Inferior parietal cortex (tissue), 1 donor: Measurements from ENCODE around the gene SEC16B.
"Not testable (repeated sequence)": the region's sequence is repeated elsewhere in the genome, so short reads cannot be mapped to it uniquely, and the experiment has no call there.

Experiments used
- DNase-seq: peaks from one replicate; pipeline ENCODE4 v3.0.0-alpha.2; 2016; ENCODE audit errors: extremely low spot score

Gene SEC16B, protein sequence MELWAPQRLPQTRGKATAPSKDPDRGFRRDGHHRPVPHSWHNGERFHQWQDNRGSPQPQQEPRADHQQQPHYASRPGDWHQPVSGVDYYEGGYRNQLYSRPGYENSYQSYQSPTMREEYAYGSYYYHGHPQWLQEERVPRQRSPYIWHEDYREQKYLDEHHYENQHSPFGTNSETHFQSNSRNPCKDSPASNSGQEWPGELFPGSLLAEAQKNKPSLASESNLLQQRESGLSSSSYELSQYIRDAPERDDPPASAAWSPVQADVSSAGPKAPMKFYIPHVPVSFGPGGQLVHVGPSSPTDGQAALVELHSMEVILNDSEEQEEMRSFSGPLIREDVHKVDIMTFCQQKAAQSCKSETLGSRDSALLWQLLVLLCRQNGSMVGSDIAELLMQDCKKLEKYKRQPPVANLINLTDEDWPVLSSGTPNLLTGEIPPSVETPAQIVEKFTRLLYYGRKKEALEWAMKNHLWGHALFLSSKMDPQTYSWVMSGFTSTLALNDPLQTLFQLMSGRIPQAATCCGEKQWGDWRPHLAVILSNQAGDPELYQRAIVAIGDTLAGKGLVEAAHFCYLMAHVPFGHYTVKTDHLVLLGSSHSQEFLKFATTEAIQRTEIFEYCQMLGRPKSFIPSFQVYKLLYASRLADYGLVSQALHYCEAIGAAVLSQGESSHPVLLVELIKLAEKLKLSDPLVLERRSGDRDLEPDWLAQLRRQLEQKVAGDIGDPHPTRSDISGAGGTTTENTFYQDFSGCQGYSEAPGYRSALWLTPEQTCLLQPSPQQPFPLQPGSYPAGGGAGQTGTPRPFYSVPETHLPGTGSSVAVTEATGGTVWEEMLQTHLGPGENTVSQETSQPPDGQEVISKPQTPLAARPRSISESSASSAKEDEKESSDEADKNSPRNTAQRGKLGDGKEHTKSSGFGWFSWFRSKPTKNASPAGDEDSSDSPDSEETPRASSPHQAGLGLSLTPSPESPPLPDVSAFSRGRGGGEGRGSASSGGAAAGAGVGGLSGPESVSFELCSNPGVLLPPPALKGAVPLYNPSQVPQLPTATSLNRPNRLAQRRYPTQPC

DNA sequence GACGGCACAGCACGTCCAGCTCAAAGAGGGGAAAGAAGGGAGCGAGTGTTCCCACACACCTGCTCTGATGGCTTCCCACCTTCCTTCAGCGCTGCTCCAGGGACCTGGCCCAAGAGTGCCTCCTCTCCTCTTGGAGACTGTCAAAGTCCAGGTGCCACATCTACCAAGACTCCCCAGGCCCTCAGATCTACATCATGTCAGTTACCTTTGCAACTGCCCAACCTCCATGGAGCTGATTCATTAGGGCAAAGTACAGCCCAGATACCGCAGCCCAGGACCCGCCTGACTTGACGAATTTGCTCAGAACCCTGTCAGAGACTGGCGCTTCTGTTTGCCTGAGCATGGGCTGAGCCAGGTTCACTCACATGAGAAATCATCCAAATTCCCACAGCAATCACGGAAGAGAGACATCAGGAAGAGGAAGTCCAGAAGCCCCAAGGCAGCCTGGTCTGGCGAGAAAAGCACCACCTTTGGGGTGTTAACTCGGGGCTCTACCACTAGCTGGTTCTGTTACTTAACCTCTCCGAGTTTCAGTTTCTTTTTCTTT, at the start of gene SEC16B:
Gene SEC16B, minus strand, starts transcription at position 234 of the 547 bp plus-strand sequence. CDS start 2,077 bp downstream, outside the sequence.
- DNase-seq, result no peak

DNA sequence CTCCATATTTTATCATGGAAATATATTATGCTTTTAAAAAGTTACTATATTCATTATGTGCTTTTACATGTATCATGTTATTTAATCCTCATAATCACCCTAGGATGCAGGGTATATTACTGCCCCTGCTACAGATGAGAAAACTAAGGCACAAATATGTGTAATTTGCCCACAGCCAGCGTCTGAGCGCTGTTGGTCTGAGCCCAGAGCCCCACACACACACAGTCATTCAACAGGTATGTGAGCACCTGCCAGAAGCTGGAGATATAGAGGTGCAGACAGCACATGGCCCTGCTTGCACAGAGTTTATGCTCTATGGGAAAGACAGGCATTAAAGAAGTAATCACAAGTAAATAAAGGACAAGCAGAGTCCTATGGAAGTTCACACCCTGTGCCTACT, 49.8 kb upstream of the SEC16B start:
- DNase-seq, result no peak

DNA sequence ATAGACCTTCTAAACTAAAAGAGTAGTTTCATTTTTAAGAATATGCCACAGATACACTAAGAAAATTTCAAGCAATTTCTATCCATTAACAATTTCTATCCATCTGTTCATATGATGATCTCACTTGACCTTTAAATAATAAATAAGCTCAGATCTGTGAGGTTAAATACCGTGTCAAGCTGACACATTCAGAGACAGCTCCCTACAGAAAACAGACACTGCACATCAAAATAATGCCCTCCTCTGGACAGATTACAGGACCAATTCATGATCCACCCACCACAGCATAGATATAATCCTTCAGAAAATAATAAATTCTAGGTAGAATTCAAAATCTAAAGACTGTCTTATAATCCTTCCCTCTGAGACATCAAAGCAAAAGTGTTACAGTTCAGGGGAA, 49.4 kb upstream of the SEC16B start:
- no peak for DNase-seq

DNA sequence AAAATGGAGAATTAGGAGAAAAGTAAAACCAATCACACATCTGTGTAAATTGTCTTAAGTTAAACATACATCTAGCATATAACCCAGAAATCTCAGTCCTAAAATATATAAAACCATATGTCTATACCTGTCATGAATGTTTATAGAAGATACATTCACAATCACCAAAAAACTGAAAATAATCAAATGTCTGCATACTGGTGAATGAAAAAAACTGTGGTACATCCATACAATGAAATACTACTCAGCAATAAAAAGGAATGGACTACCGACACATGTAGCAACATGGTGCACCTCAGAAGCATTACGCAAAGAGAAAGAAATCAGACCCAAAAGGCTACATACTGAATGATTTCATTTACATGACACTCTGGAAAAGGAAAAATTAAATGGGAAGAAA, 47.7 kb upstream of the SEC16B start:
- DNase-seq, result no peak

DNA sequence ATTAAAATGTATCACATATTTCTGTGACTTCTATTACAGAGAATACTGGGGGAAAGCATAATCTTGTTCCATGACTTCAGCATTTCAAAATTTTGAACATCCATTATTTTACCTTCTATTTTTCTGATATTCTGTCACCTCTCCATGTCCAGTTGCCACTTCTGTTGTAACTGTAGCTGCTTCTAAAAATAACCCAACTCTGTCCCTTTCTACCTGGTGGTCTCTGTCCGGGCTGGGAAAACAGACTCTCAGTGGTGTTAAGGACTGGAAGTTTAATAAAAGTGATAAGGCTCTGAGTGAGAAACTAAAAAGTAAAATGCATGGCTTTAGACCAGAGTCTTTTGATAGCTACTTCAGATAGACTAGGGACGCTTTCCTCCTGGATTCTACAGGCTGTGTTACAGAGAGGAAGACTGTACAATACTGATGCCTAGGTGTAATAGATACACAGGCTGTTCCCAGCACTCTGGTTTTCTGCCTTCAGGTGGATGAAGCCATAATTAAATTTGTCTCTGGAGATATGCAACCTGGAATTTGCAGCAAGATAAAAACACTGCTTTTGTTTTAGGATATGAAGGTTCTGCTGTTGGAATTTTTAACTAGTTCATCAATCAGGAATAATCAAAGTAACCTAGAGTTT, 42.1 kb upstream of the SEC16B start:
- no peak for DNase-seq

DNA sequence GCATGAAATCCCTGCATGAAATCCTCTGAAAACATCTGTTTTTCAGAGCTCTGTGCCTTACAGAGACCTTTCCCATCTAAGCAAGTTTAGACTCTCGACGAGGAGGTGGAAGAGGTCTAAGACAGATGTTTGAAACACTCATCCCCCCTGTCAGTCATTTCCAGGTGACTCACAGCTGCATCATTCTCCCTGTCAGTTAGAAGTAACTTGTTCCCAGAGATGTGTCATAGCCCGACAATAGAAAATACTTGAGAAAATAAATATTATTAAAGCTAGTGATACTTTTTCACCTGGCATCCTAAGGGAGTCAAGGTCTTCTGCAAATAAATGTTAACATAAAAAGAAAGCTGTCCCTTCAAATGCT, 41.6 kb upstream of the SEC16B start:
- DNase-seq, result no peak

DNA sequence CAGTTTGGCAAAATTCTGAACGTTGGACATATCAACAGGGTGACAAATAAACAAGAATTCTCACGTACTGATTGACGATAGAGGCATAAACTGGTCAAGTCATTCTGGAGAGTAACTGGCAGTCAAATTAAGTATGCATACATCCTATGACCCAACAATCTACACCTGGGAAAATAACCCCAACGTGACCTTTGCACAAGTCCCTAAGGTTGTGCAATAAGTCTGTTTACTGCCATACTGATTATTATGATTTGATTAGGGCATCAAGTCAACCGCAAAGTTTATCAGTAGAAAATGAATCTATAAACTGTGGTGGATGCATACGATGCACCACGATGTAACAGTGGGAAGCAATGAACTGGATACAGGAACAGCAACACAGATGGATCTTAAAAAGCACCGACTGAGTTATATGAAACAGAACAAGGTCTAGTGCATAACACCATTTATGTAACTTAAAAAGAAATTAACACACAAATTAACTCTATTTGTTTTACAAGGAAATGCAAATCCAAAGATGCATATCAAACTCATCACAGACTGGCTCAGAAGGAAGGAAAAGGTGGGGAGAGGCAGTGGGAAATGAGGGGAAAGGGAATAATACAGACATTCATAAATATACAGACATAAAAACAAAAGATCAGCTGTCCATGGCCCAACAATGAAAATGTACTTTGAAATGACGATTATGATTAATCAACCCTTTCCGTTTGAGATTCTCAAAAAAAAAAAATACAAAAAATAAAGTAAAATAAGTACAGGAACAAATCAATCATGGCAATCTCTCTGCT, 41.0 kb upstream of the SEC16B start:
- no peak for DNase-seq

DNA sequence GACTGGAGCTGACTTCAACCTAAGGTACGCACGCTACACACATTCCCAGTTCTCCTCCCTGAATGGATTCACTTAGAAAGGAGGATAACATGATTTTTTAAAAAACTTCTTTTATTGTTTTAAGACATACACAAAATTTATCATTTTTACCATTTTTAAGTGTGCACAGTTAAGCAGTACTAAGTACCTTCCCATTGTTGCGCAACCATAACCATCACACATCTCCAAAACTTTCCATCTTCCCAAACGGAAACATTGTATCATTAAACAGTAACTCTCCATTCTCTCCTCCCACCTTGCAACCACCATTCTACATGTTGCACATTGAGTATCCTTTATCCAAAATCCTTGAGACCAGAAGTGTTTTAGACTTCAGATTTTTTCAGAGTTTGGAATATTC, 36.2 kb upstream of the SEC16B start:
- no peak for DNase-seq

DNA sequence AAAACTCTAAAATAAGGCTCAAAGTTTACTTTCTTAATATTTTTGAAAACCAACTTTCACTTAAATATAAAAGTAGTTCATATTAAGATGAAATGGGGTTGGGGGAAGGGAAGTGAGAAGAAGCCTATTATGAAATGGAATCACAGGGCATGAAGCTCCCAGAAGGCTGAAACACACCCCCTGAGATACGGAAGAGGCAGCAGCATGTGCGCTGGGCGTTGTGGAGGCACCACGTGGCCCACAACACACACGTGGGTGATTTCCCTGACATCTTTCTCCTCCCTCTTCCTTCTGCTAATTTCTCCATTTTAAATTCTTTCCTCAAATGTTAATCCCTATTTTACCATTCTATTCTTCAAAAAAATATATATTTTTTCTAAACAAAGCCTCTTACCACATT, 35.6 kb upstream of the SEC16B start:
- no peak for DNase-seq

DNA sequence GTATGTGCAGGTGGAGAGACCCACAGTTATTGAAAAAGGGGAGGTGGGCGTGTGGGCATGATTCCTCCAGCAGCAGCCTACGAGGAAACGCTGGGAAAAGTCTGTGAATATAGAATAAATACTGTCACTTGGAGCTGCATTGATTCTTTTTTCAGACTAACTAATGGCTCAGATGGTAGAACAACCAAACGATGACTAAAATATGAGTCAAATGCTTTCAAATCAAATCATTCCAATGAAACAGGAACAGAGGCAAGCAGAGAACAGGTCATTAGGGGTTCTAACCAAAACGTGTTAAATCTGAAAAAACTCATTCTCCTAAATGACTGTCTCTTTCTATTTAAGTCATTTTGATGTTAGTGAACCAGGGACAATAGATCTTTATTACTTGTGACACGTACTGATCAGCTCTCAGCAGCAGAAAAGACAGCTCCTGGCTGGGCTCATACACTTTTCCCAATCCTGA, 35.1 kb upstream of the SEC16B start:
- DNase-seq, result no peak

DNA sequence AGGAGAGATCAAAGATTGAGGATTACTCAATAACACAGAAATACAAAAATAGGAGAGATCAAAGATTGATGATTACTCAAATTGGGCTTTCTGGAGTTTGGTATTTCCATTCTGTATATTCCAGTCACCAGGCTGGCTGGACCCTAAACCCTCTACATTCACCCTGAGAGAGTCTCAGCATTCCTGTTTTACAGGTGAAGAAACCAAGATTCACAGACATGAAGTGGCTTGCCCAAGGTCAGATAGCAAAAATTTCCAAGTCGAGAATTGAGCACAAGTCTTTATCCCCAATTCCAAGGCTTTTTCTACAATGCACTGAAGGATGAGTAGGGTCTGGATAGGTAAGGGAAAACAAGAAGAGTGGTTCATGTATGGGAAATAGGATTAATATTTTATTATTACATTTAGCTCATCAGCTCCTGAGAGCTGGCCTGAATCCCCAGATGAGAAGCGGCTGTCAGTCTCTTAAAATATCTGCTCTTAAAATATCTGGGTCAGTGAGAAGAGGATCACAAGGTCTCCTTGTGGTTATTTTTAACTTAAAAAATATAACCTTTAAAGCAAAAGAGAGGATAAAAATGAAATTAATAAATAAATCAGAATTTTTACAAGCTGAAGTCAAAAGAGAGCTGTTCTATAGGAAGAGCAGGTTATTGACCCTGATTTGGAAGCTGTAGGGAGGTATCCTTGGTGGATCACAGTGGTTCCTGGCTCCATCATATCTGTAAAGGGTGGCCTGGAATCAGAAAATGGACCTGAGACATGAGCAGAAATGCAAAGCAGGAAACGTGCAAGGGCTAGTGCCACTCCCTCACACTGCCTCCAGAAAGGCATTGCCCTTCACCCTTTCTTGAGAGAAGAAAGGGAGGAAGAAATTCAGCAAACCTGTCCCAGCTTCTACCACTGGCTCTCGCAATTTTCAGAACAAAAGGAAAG, 29.1 kb upstream of the SEC16B start:
- DNase-seq, result no peak

DNA sequence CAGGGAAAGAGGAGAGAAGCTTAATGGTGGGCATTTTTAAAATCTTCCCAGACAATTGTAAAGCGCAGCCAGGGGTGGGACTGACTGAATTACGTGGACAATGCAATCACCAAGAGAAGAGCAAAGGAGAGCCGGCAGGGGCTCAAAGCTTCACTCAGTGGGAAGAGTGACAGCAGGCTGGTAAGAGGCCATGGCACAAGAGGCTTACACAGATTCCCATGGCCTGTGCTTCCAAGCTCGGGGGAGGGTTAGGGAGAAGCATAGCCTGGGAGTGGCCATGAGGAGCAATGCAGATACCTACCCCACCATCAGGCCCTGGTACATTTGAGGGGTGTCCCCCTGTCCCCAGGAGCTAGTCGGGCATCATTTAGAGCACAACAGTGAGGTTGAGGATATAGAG, 27.1 kb upstream of the SEC16B start:
- DNase-seq, result no peak

DNA sequence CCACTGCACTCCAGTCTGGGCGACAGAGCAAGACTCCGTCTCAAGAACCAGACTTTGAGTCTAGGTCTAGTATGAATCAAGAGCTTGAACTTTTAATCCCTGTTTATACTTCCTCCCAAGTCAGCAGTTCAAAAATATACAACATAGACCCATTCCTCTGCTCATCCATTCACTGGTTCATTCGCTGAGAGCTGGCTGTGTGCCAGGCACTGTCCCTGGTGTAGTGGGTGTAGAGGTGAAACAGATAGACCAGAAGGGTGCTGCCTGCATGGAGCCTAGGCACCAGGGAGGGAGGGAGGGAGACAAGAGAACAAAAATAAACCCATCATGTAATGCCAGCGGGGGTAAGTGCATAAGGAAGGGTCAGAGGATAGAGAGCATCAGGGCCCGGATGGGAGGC, 25.5 kb upstream of the SEC16B start:
- DNase-seq, result no peak

DNA sequence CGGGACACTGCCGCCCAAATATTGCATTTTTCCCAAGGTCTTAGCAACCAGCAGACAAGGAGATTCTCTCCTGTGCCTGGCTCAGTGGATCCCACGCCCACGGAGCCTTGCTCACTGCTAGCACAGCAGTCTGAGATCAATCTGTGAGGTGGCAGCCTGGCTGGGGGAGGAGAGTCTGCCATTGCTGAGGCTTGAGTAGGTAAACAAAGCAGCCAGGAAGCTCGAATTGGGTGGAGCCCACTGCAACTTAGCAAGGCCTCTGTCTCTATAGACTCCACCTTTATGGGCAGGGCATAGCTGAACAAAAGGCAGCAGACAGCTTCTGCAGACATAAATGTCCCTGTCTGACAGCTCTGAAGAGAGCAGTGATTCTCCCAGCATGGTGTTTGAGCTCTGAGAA, 16.4 kb upstream of the SEC16B start:
- DNase-seq, result not testable (repeated sequence)

DNA sequence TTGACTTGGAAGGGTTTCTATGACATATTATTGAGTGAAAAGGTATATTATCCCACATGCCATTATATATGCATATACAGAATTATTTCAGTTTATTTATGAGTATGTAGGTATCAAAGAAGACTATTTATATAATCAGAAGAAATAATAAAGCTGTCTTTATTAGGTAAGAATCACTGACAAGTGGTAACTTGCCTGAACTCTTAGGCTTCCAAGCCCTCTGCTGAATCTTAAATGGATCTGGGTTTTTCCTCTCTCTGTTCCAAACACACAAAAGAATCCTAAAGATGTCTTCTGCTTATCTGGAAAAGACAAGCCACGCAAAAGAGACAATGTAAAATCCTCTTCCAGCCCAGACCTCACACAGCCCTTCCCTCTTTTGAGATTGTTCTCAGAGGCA, 14.9 kb upstream of the SEC16B start:
- DNase-seq, result no peak

DNA sequence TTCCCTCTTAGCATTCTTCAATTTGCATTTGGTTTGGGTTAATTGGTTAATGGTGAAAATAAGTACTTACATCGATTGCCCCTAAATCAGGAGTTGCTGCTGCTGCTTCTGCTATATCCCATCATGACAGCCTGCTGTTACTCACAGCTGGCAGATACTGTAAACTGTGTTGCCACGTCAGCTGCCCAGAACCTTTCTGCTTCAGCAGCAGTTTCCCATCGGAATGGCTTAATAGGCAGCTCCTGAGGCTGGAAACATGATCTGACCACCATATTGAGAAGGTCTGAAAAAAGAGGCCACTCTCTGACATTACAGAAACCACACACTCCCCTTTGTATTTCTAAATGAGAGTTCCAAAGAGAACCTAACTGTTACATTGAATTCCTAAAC, 14.3 kb upstream of the SEC16B start:
- DNase-seq, result peak; percentile 74

DNA sequence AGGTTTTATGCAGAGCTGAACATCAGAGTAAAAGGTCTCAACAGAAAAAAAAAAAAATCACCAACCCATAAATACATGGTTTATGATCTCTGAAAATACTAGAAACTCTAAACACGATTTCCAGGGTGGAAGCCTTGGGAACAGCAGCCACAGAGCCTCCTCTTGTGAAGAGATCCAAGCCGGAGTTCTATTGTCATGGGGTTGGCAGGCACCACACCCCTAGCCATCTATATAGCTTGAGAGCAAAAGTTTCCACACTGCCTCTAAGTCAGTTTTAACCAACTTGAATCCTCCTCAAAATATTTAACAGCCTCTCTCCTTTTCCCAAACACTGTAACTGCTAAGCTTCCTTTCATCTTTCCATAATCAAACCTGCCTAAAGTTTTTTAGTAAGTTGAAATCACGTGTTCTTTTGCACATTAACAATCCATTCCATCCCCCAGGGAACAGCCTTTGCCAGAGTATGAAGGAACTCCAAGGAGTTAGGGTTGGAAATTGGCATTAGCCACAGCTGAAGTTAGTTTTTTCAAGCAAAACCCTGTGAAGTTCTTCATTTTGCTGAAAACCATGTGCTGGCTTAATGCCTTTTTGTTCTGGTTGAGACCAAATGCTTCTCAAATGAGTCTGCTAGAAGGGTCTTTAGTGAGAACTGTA, 13.8 kb upstream of the SEC16B start:
- no peak for DNase-seq

DNA sequence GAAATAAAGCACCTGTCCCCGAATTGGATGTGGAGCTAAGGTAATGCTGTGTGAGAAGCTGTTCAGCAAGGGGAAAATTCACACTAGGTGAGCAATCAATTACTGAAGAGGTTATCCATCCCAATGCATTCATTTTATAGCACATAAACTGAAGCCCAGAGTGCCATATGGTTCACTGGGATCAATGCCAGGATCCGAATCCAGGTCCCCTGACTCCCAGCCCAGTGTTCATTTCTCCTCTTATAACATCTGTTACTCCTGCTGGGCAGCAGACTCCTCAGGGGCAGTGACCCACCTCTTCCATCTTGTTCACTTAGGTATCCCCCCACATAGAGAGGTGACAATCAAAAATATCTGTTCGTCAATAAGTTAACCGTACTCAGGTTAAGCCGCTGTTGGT, 13.2 kb upstream of the SEC16B start:
- DNase-seq, result no peak

DNA sequence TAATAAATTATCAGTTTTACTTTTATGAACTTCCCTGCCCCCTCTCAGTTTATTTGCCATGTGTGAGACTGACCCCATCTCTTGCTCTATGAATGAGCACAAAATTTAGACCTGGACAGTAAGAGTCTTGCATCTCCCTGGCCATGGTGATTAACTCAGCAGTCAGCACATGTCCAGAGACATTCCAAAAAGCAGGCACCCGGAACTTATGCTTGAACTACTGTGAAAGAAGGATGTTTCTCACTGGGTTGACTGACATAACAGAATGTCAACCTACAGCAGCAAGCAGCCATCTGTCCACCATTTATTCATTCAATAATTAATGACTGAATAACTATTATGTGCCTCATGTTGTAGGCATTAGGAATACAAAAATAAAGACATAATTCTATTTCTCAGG, 11.3 kb upstream of the SEC16B start:
- no peak for DNase-seq
